OCI-LY7 (cell line): ENCODE data around the gene INTS1. TPM values are rescaled to one million over a fixed set of nuclear protein-coding genes. Genes with fewer than 3 reads are reported as not detected.

ENCODE experiments used
- BruUV-seq: library from RNA; stranded (reverse); fragments of 400-500 nt; replicated peaks from 2 replicates; lab custom pipeline; 2021; lab: Mats Ljungman, UMichigan
- CTCF ChIA-PET: fragments of 300-600 bp; sonication (Branson Sonifier 250); formaldehyde crosslinking; loops from one replicate; lab custom pipeline; 2022; ENCODE audit warnings: antibody characterized with exemption; ENCODE audit not compliant: unreplicated experiment; lab: Charles Lee
- POLR2A ChIA-PET: fragments of 300-600 bp; sonication (Branson Sonifier 250); formaldehyde crosslinking; loops from one replicate; lab custom pipeline; 2022; ENCODE audit warnings: antibody characterized with exemption; lab: Charles Lee
- DNase-seq: peaks from one replicate; pipeline ENCODE4 v3.0.0-alpha.2; 2015; ENCODE audit warnings: low spot score
- H2AFZ ChIP-seq: fragments of 200-600 bp; sonication (generic), shearing (Covaris generic); 2 replicates; pipeline ENCODE4 v1.6.1; 2014; ENCODE audit warnings: mild to moderate bottlenecking, antibody characterized with exemption, low read length, moderate library complexity
- H3K27ac ChIP-seq: fragments of 200-600 bp; sonication (generic); 2 replicates; pipeline ENCODE4 v1.5.1; 2014; ENCODE audit warnings: mixed run types, low read depth, mild to moderate bottlenecking, moderate library complexity, low read length, inconsistent platforms; ENCODE audit not compliant: poor library complexity, severe bottlenecking
- H3K36me3 ChIP-seq: fragments of 200-600 bp; sonication (generic); 2 replicates; pipeline ENCODE4 v1.6.1; 2014; ENCODE audit warnings: mild to moderate bottlenecking, antibody characterized with exemption, low read length, moderate library complexity, mixed read lengths; ENCODE audit not compliant: insufficient read depth
- H3K4me1 ChIP-seq: fragments of 200-600 bp; sonication (generic); 2 replicates; pipeline ENCODE4 v1.5.1; 2014; ENCODE audit warnings: mild to moderate bottlenecking, low read length; ENCODE audit not compliant: insufficient read depth, poor library complexity, severe bottlenecking
- H3K4me2 ChIP-seq: fragments of 200-600 bp; sonication (generic); 2 replicates; pipeline ENCODE4 v1.6.1; 2014; ENCODE audit warnings: mild to moderate bottlenecking, low read length
- H3K4me3 ChIP-seq: fragments of 200-600 bp; sonication (generic); 2 replicates; pipeline ENCODE4 v1.5.1; 2014; ENCODE audit warnings: mild to moderate bottlenecking, low read depth, low read length; ENCODE audit not compliant: poor library complexity, severe bottlenecking
- H3K79me2 ChIP-seq: fragments of 200-600 bp; sonication (generic); 2 replicates; pipeline ENCODE4 v1.6.1; 2016; ENCODE audit warnings: low read depth, mild to moderate bottlenecking, low read length, moderate library complexity, mixed read lengths; ENCODE audit not compliant: insufficient read depth
- H3K9me2 ChIP-seq: fragments of 200-600 bp; sonication (generic); 2 replicates; pipeline ENCODE4 v1.6.1; 2016; ENCODE audit warnings: mild to moderate bottlenecking, low read length, mixed read lengths; ENCODE audit not compliant: insufficient read depth
- H3K9me3 ChIP-seq: fragments of 200-600 bp; sonication (generic); 2 replicates; pipeline ENCODE4 v1.6.1; 2014; ENCODE audit warnings: mild to moderate bottlenecking, mixed run types, low read length, mixed read lengths
- H4K20me1 ChIP-seq: fragments of 200-600 bp; sonication (generic); 2 replicates; pipeline ENCODE4 v1.6.1; 2014; ENCODE audit warnings: mild to moderate bottlenecking, antibody characterized with exemption, low read length, moderate library complexity, mixed read lengths; ENCODE audit not compliant: insufficient read depth
- EZH2phosphoT487 ChIP-seq: fragments of 200-600 bp; sonication (generic); IDR thresholded peaks from 2 replicates; pipeline ENCODE4 v1.6.1; 2018; ENCODE audit warnings: low read depth, borderline replicate concordance, mild to moderate bottlenecking, mixed run types, antibody characterized with exemption, low read length, moderate library complexity, mixed read lengths
- intact Hi-C: fragments of 100-400 bp; cut with micrococcal nuclease; formaldehyde crosslinking; loops from one replicate; pipeline ENCODE4 v1.10.0; 2022; ENCODE audit not compliant: unreplicated experiment
- total RNA-seq, 2 experiments: library from RNA; depleted of rRNA in 1 of 2; stranded (reverse); fragments of >200 nt in 1 of 2; shearing (Covaris generic) in 1 of 2; gene quantifications; 2 replicates each; pipeline ENCODE4 v1.2.3, GENCODE V29; 2014 to 2022
- TF ChIP-seq, protein P1 (sequence below): fragments of 200-600 bp; sonication (generic); conservative IDR thresholded peaks from 2 replicates; pipeline ENCODE4 v1.5.1; 2014; ENCODE audit warnings: mild to moderate bottlenecking, antibody characterized with exemption, low read length, moderate library complexity, mixed read lengths

The INTS1 gene
- total RNA-seq, 2 experiments from 2014 or later: 83.6 to 188 TPM

DNA sequence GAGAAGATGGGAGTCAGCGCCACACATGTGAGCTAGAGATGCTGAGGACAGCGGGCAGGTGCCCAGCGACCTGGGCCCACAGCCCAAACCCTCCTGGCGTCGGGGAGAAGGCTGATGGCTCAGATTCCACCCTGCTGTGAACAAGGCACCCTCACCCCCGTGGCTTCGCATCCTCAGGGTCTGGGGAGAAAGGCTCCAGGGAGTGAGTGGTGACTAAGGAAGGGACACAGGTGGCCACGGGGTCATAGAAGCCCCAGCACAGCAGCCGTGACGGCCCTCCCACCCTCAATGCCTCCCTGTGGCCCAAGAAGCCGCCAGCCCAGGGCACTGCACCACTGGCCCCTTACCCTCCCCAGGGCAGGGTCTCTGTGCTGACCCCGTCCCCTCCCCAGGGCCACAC is 19.6 kb downstream of the INTS1 start:
- BruUV-seq: no TSS peak
- no peaks in the 10 kb centered on the region for H3K9me2 ChIP-seq
- no peaks in the 10 kb centered on the region for H3K4me1 ChIP-seq
- TF ChIP-seq, protein P1, sequence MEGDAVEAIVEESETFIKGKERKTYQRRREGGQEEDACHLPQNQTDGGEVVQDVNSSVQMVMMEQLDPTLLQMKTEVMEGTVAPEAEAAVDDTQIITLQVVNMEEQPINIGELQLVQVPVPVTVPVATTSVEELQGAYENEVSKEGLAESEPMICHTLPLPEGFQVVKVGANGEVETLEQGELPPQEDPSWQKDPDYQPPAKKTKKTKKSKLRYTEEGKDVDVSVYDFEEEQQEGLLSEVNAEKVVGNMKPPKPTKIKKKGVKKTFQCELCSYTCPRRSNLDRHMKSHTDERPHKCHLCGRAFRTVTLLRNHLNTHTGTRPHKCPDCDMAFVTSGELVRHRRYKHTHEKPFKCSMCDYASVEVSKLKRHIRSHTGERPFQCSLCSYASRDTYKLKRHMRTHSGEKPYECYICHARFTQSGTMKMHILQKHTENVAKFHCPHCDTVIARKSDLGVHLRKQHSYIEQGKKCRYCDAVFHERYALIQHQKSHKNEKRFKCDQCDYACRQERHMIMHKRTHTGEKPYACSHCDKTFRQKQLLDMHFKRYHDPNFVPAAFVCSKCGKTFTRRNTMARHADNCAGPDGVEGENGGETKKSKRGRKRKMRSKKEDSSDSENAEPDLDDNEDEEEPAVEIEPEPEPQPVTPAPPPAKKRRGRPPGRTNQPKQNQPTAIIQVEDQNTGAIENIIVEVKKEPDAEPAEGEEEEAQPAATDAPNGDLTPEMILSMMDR: no peak
- no peak for TF ChIP-seq EZH2phosphoT487
- peaks cover 88% of the 10 kb centered on the region for H3K36me3 ChIP-seq
- H3K4me2 ChIP-seq: no peak overlapping the region
- no peaks in the 10 kb centered on the region for H3K79me2 ChIP-seq
- POLR2A ChIA-PET: no interaction called here
- H3K9me3 ChIP-seq: no peaks in the 10 kb centered on the region
- CTCF ChIA-PET: no interaction called here
- H3K27ac ChIP-seq: no peak overlapping the region
- intact Hi-C loops: no loop called here
- no peak overlapping the region for H2AFZ ChIP-seq
- H3K4me3 ChIP-seq: no peak overlapping the region
- no peaks in the 10 kb centered on the region for H4K20me1 ChIP-seq
- DNase-seq: no peak

DNA sequence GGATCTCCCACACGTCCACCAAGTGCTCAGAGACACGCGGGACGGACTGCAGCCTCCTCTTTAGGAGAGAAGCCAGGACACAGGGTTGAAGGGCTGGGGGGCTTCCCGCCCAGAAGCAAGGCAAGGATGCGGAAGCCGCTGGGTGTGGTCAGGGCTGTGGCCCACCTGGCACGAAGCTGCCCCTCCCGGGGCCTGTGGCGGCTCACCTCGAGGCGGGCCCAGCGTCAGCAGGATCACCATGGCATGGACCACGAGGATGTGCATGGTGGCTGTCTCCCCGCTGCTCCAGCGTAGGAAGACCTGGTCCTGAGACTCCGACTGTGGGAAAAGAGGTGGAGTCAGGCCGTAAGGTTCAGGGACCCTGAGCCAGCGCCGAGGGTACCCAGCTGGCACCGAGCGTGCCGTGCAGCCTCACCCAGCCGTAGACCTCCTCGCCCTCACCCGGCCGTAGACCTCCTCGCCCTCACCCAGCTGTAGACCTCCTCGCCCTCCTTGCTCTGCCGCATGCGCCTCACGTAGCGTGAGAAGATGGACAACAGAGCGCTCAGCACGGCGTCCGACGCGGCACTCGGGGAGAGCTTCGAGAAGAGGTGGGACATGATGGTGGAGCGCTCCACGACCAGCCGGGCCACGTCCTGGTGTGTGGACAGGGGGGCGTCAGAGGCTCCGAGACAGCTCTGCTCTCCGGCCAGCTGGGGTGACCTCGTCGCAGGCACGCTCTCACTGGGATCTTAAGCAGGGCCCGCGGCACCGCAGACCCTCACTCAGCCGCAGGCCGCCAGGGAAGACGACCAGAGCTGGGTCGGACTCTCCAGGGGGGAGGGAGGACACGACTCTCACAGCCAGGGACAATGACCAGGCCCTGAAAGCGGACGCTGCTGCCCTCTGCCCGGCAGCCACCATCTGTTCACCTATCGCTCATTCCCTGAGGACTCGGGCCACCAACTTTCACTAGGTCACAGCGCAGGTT is 20.4 kb downstream of the INTS1 start:
- H3K27ac ChIP-seq: no peak overlapping the region

More for the DNA sequence above, 20.4 kb downstream of the INTS1 start:
- CTCF ChIA-PET: no interaction called here
- H3K4me1 ChIP-seq: no peaks in the 10 kb centered on the region
- no TSS peak for BruUV-seq
- H3K36me3 ChIP-seq: peaks cover 87% of the 10 kb centered on the region
- POLR2A ChIA-PET: no interaction called here
- H3K4me2 ChIP-seq: no peak overlapping the region
- H4K20me1 ChIP-seq: no peaks in the 10 kb centered on the region
- no peak overlapping the region for H3K4me3 ChIP-seq
- no peaks in the 10 kb centered on the region for H3K9me3 ChIP-seq
- intact Hi-C loops: no loop called here
- TF ChIP-seq, protein P1: no peak
- no peak for TF ChIP-seq EZH2phosphoT487
- no peak for DNase-seq
- no peaks in the 10 kb centered on the region for H3K79me2 ChIP-seq
- no peak overlapping the region for H2AFZ ChIP-seq
- H3K9me2 ChIP-seq: no peaks in the 10 kb centered on the region
